ENCODE results near the gene SREBF1. TPM values are rescaled to one million over a fixed set of nuclear protein-coding genes. Genes with fewer than 3 reads are reported as not detected.

The SREBF1 gene
- polyA plus RNA-seq, 6 donors from 2014 or later: 4.8 to 10.0 (median 5.4) TPM

GRCh38 chr17:17806035-17806434 lies 30.8 kb downstream of the SREBF1 start:
- Mint-ChIP-seq H3K27ac (peak overlapping the region in 3 of 6 donors; percentile 11 to 85 (median 56)), H3K9me3 (no peaks in the 10 kb centered on the region), H3K36me3 (peaks cover 0 to 9% of the 10 kb centered on the region in 2 donors), H3K4me1 (peaks cover 3 to 12% (median 11%) of the 10 kb centered on the region in 3 donors), H3K27me3 (no peaks in the 10 kb centered on the region), H3K4me3 (peak overlapping the region in 1 of 8 donors; percentile 35)
- ATAC-seq (ENCODE audit: low read depth in 2 of 2): no peak
- DNase-seq: no peak

- Mint-ChIP-seq H3K4me3 (no peak overlapping the region), H3K36me3 (peaks cover 0 to 9% of the 10 kb centered on the region in 2 donors)
- no peak for ATAC-seq (ENCODE audit: low read depth in 2 of 2)
These were observed 31.2 kb downstream of the SREBF1 start for GRCh38 chr17:17805575-17805974.

GRCh38 chr17:17804007-17804406 lies 32.8 kb downstream of the SREBF1 start:
- Mint-ChIP-seq H3K27ac (peak overlapping the region in 1 of 6 donors; percentile 56), H3K4me1 (peaks cover 3 to 12% (median 11%) of the 10 kb centered on the region in 3 donors), H3K4me3 (no peak overlapping the region), H3K36me3 (peaks cover 0 to 9% of the 10 kb centered on the region in 2 donors), H3K27me3 (no peaks in the 10 kb centered on the region), H3K9me3 (no peaks in the 10 kb centered on the region)
- DNase-seq (no peak), ATAC-seq (ENCODE audit: low read depth in 2 of 2) (no peak)

More at GRCh38 chr17:17805575-17805974, 31.2 kb downstream of the SREBF1 start:
- DNase-seq: no peak
- H3K4me1 Mint-ChIP-seq: peaks cover 3 to 12% (median 11%) of the 10 kb centered on the region in 3 donors
- peak overlapping the region in 3 of 6 donors; percentile 32 to 69 (median 56) for H3K27ac Mint-ChIP-seq
- H3K9me3 Mint-ChIP-seq: no peaks in the 10 kb centered on the region
- no peaks in the 10 kb centered on the region for H3K27me3 Mint-ChIP-seq

GRCh38 chr17:17801800-17802481 lies 34.8 kb downstream of the SREBF1 start:
- H3K27ac Mint-ChIP-seq: peak overlapping the region in 1 of 6 donors; percentile 44
- ATAC-seq (ENCODE audit: low read depth in 2 of 2): no peak

GRCh38 chr17:17800504-17801021 lies 36.2 kb downstream of the SREBF1 start:
- no peak for ATAC-seq (ENCODE audit: low read depth in 2 of 2)
- H3K9me3 Mint-ChIP-seq: no peaks in the 10 kb centered on the region
- no peaks in the 10 kb centered on the region for H3K27me3 Mint-ChIP-seq
- no peak overlapping the region for H3K4me3 Mint-ChIP-seq
- H3K27ac Mint-ChIP-seq: peak overlapping the region in 1 of 6 donors; percentile 78
- peaks cover 0 to 11% (median 0%) of the 10 kb centered on the region in 3 donors for H3K4me1 Mint-ChIP-seq
- peaks cover 0 to 9% of the 10 kb centered on the region in 2 donors for H3K36me3 Mint-ChIP-seq
- no peak for DNase-seq

More at GRCh38 chr17:17801800-17802481, 34.8 kb downstream of the SREBF1 start:
- peaks cover 0 to 16% (median 6%) of the 10 kb centered on the region in 3 donors for H3K4me1 Mint-ChIP-seq
- H3K36me3 Mint-ChIP-seq: peaks cover 0 to 9% of the 10 kb centered on the region in 2 donors
- H3K4me3 Mint-ChIP-seq: no peak overlapping the region
- H3K9me3 Mint-ChIP-seq: no peaks in the 10 kb centered on the region
- H3K27me3 Mint-ChIP-seq: no peaks in the 10 kb centered on the region
- DNase-seq: no peak

- H3K4me3 Mint-ChIP-seq: no peak overlapping the region
- peaks cover 2 to 9% (median 3%) of the 10 kb centered on the region in 3 donors for H3K4me1 Mint-ChIP-seq
- DNase-seq (no peak), ATAC-seq (ENCODE audit: low read depth in 2 of 2) (no peak)
- no peak overlapping the region for H3K27ac Mint-ChIP-seq
- no peaks in the 10 kb centered on the region for H3K27me3 Mint-ChIP-seq
- peaks cover 0 to 2% of the 10 kb centered on the region in 2 donors for H3K36me3 Mint-ChIP-seq
- H3K9me3 Mint-ChIP-seq: no peaks in the 10 kb centered on the region
These were observed 38.1 kb downstream of the SREBF1 start for GRCh38 chr17:17798573-17799255.

- no peaks in the 10 kb centered on the region for H3K9me3 Mint-ChIP-seq
- DNase-seq: no peak
- H3K27ac Mint-ChIP-seq: no peak overlapping the region
- peaks cover 4 to 14% (median 6%) of the 10 kb centered on the region in 3 donors for H3K4me1 Mint-ChIP-seq
- no peaks in the 10 kb centered on the region for H3K36me3 Mint-ChIP-seq
- no peaks in the 10 kb centered on the region for H3K27me3 Mint-ChIP-seq
- no peak for ATAC-seq (ENCODE audit: low read depth in 2 of 2)
- H3K4me3 Mint-ChIP-seq: no peak overlapping the region
These were observed 38.7 kb downstream of the SREBF1 start for GRCh38 chr17:17798010-17798556.

- peaks cover 11 to 22% (median 12%) of the 10 kb centered on the region in 3 donors for H3K4me1 Mint-ChIP-seq
- H3K27me3 Mint-ChIP-seq: no peaks in the 10 kb centered on the region
- H3K36me3 Mint-ChIP-seq: no peaks in the 10 kb centered on the region
- H3K9me3 Mint-ChIP-seq: no peaks in the 10 kb centered on the region
- DNase-seq (no peak), ATAC-seq (ENCODE audit: low read depth in 2 of 2) (no peak)
- no peak overlapping the region for H3K4me3 Mint-ChIP-seq
- H3K27ac Mint-ChIP-seq: peak overlapping the region in 1 of 6 donors; percentile 24
These were observed 39.5 kb downstream of the SREBF1 start for GRCh38 chr17:17797119-17797809.

GRCh38 chr17:17796787-17797061 lies 40.1 kb downstream of the SREBF1 start:
- Mint-ChIP-seq H3K27ac (no peak overlapping the region), H3K9me3 (no peaks in the 10 kb centered on the region), H3K27me3 (no peaks in the 10 kb centered on the region), H3K36me3 (no peaks in the 10 kb centered on the region), H3K4me1 (peaks cover 16 to 27% (median 17%) of the 10 kb centered on the region in 3 donors), H3K4me3 (no peak overlapping the region)
- DNase-seq (no peak), ATAC-seq (ENCODE audit: low read depth in 2 of 2) (no peak)

GRCh38 chr17:17795946-17796786 lies 40.6 kb downstream of the SREBF1 start:
- Mint-ChIP-seq H3K27ac (peak overlapping the region in 1 of 6 donors; percentile 76), H3K4me3 (no peak overlapping the region), H3K4me1 (peaks cover 21 to 33% (median 23%) of the 10 kb centered on the region in 3 donors), H3K9me3 (no peaks in the 10 kb centered on the region), H3K27me3 (no peaks in the 10 kb centered on the region), H3K36me3 (no peaks in the 10 kb centered on the region)
- ATAC-seq (ENCODE audit: low read depth in 2 of 2) (no peak), DNase-seq (no peak)

- H3K4me1 Mint-ChIP-seq: peaks cover 21 to 33% (median 23%) of the 10 kb centered on the region in 3 donors
- no peak for ATAC-seq (ENCODE audit: low read depth in 2 of 2)
These were observed 41.5 kb downstream of the SREBF1 start for GRCh38 chr17:17795296-17795695.

GRCh38 chr17:17794382-17794781 lies 42.4 kb downstream of the SREBF1 start:
- H3K36me3 Mint-ChIP-seq: no peaks in the 10 kb centered on the region
- no peaks in the 10 kb centered on the region for H3K9me3 Mint-ChIP-seq
- peak overlapping the region in 1 of 6 donors; percentile 23 for H3K27ac Mint-ChIP-seq
- no peak overlapping the region for H3K4me3 Mint-ChIP-seq
- peaks cover 21 to 38% (median 26%) of the 10 kb centered on the region in 3 donors for H3K4me1 Mint-ChIP-seq
- DNase-seq (no peak), ATAC-seq (ENCODE audit: low read depth in 2 of 2) (no peak)
- no peaks in the 10 kb centered on the region for H3K27me3 Mint-ChIP-seq

More at GRCh38 chr17:17795296-17795695, 41.5 kb downstream of the SREBF1 start:
- DNase-seq: no peak
- no peaks in the 10 kb centered on the region for H3K9me3 Mint-ChIP-seq
- H3K4me3 Mint-ChIP-seq: no peak overlapping the region
- H3K27me3 Mint-ChIP-seq: no peaks in the 10 kb centered on the region
- H3K36me3 Mint-ChIP-seq: no peaks in the 10 kb centered on the region
- H3K27ac Mint-ChIP-seq: no peak overlapping the region

Measured in naive B cell (primary cell).